GM12892 (cell line): Measurements from ENCODE around the gene GGACT.

ENCODE experiments used
- POLR2A ChIP-seq: IDR thresholded peaks from 2 replicates; pipeline ENCODE4 v1.6.1; 2011; ENCODE audit warnings: low read depth, low read length, control low read depth
- POLR2AphosphoS5 ChIP-seq: IDR thresholded peaks from 2 replicates; pipeline ENCODE4 v1.6.1; 2011; ENCODE audit warnings: low read depth, low read length, control low read depth

- TF ChIP-seq POLR2A (no peak), POLR2AphosphoS5 (no peak)
Measured at GRCh38 chr13:100594255-100594654, 5.7 kb upstream of the GGACT start.
